Hepatocyte (in vitro differentiated cells): ENCODE measurements around the gene GAA. TPM values are rescaled to one million over a fixed set of nuclear protein-coding genes. Genes with fewer than 3 reads are reported as not detected.
"Not testable (repeated sequence)": the region's sequence is repeated elsewhere in the genome, so short reads cannot be mapped to it uniquely, and the experiment has no call there.

Experiments
- DNase-seq: peaks from one replicate; pipeline ENCODE4 v3.0.0-alpha.2; 2016; ENCODE audit warnings: low spot score
- H2AFZ ChIP-seq: fragments of 200-600 bp; sonication (generic); 2 replicates; pipeline ENCODE4 v1.6.0; 2016; ENCODE audit warnings: antibody characterized with exemption, mild to moderate bottlenecking
- H3K27ac ChIP-seq: fragments of 200-600 bp; sonication (generic); 2 replicates; pipeline ENCODE4 v1.5.1; 2016; ENCODE audit warnings: mild to moderate bottlenecking
- H3K27me3 ChIP-seq: fragments of 200-600 bp; sonication (generic); 2 replicates; pipeline ENCODE4 v1.6.1; 2016
- H3K36me3 ChIP-seq: fragments of 200-600 bp; sonication (generic); replicated peaks from 2 replicates; pipeline ENCODE4 v1.5.1; 2016; ENCODE audit warnings: low read depth; ENCODE audit not compliant: insufficient read depth
- H3K4me1 ChIP-seq: fragments of 200-600 bp; sonication (generic); 2 replicates; pipeline ENCODE4 v1.5.1; 2016; ENCODE audit warnings: mild to moderate bottlenecking, moderate library complexity; ENCODE audit not compliant: insufficient read depth
- H3K4me2 ChIP-seq: fragments of 200-600 bp; sonication (generic); 2 replicates; pipeline ENCODE4 v1.6.0; 2016
- H3K4me3 ChIP-seq: fragments of 200-600 bp; sonication (generic); 2 replicates; pipeline ENCODE4 v1.5.1; 2016; ENCODE audit warnings: mild to moderate bottlenecking
- H3K79me2 ChIP-seq: fragments of 200-600 bp; sonication (generic); 2 replicates; pipeline ENCODE4 v1.6.0; 2017; ENCODE audit warnings: mild to moderate bottlenecking
- H3K9me2 ChIP-seq: fragments of 200-600 bp; sonication (generic); replicated peaks from 2 replicates; pipeline ENCODE4 v1.6.0; 2017; ENCODE audit warnings: mild to moderate bottlenecking; ENCODE audit not compliant: insufficient read depth
- H3K9me3 ChIP-seq: fragments of 200-600 bp; sonication (generic); 2 replicates; pipeline ENCODE4 v1.5.1; 2016; ENCODE audit warnings: low read depth, mild to moderate bottlenecking
- H4K20me1 ChIP-seq: fragments of 200-600 bp; sonication (generic); 2 replicates; pipeline ENCODE4 v1.6.0; 2016; ENCODE audit warnings: mild to moderate bottlenecking; ENCODE audit not compliant: insufficient read depth, poor library complexity, severe bottlenecking
- EZH2 ChIP-seq: fragments of 200-600 bp; sonication (generic); IDR thresholded peaks from 2 replicates; pipeline ENCODE4 v1.6.1; 2016; ENCODE audit warnings: antibody characterized with exemption, mild to moderate bottlenecking, borderline replicate concordance
- EZH2phosphoT487 ChIP-seq: fragments of 200-600 bp; sonication (generic); IDR thresholded peaks from one replicate; pipeline ENCODE4 v1.6.1; 2018; ENCODE audit warnings: antibody characterized with exemption, mild to moderate bottlenecking, low read depth, moderate library complexity; ENCODE audit not compliant: unreplicated experiment, severe bottlenecking
- WGBS: methylation state at CpG from one replicate; pipeline ENCODE4 v1.1.6; 2016; ENCODE audit warnings: low lambda C conversion rate; ENCODE audit errors: missing lambda C conversion rate; 5-methylcytosine and 5-hydroxymethylcytosine counted together
- polyA plus RNA-seq: library from polyadenylated mRNA; unstranded; fragments of >200 nt; fragmentation: Nextera tagmentation; extraction: Ambion mirVana; gene quantifications from 2 replicates; pipeline ENCODE4 v1.2.1, GENCODE V29; 2016
- total RNA-seq: library from RNA; depleted of rRNA; stranded (reverse); fragments of >200 nt; gene quantifications from 2 replicates; pipeline ENCODE4 v1.2.3, GENCODE V29; 2014
- TF ChIP-seq, protein P1 (sequence below): fragments of 200-600 bp; sonication (generic); IDR thresholded peaks from 2 replicates; pipeline ENCODE4 v1.5.1; 2016; ENCODE audit warnings: antibody characterized with exemption, mild to moderate bottlenecking; ENCODE audit not compliant: poor library complexity

The GAA gene
- total and polyA plus RNA-seq, 2 experiments from 2014 or later: 37.1 to 43.1 TPM

DNA sequence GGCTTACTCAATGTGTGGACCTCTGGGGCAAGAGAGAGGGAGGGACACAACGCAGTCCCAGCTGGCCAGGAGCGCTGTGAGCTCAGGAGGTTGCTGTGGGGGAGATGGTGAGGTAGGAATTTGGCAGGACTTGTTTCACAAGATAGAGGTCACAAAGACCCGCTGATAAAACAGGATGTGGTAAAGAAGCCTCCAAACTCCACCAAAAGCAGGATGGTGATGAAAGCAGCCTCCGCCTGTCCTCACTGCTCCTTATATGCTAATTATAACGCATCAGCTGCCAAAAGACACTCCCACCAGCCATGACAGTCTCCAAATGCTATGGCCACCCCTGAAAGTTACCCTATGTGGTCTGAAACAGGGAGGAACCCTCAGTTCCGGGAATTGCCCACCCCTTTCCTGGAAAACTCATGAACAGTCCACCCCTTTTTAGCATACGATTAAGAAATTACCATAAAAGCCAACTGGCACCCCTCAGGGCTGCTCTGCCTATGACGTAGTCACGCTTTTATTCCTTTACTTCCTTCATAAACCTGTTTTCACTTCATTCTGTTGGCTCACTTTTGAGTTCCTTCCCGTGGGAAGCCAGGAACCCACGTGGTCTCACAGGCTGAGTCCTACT is 50.8 kb downstream of the GAA start:
- H3K4me3 ChIP-seq: no peak overlapping the region
- WGBS: 90% methylated on average over 11 of the region's 11 CpGs
- no peak for TF ChIP-seq EZH2
- TF ChIP-seq, protein P1, sequence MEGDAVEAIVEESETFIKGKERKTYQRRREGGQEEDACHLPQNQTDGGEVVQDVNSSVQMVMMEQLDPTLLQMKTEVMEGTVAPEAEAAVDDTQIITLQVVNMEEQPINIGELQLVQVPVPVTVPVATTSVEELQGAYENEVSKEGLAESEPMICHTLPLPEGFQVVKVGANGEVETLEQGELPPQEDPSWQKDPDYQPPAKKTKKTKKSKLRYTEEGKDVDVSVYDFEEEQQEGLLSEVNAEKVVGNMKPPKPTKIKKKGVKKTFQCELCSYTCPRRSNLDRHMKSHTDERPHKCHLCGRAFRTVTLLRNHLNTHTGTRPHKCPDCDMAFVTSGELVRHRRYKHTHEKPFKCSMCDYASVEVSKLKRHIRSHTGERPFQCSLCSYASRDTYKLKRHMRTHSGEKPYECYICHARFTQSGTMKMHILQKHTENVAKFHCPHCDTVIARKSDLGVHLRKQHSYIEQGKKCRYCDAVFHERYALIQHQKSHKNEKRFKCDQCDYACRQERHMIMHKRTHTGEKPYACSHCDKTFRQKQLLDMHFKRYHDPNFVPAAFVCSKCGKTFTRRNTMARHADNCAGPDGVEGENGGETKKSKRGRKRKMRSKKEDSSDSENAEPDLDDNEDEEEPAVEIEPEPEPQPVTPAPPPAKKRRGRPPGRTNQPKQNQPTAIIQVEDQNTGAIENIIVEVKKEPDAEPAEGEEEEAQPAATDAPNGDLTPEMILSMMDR: no peak
- TF ChIP-seq EZH2phosphoT487: no peak

GRCh38 chr17:80153004-80153403 is 51.6 kb downstream of the GAA start:
- no peaks in the 10 kb centered on the region for H3K36me3 ChIP-seq
- 90% methylated on average over 3 of the region's 3 CpGs for WGBS
- H3K9me3 ChIP-seq: no peaks in the 10 kb centered on the region
- no peak overlapping the region for H2AFZ ChIP-seq
- H3K9me2 ChIP-seq: no peaks in the 10 kb centered on the region
- no peak for DNase-seq
- peaks cover 12% of the 10 kb centered on the region for H3K4me1 ChIP-seq
- H4K20me1 ChIP-seq: no peaks in the 10 kb centered on the region
- no peak overlapping the region for H3K4me2 ChIP-seq
- peaks cover 20% of the 10 kb centered on the region for H3K79me2 ChIP-seq
- no peaks in the 10 kb centered on the region for H3K27me3 ChIP-seq
- no peak overlapping the region for H3K4me3 ChIP-seq
- no peak for TF ChIP-seq EZH2
- no peak for TF ChIP-seq EZH2phosphoT487
- TF ChIP-seq, protein P1: no peak
- no peak overlapping the region for H3K27ac ChIP-seq

More for the DNA sequence above, 50.8 kb downstream of the GAA start:
- Histone ChIP-seq H2AFZ (no peak overlapping the region), H3K36me3 (no peaks in the 10 kb centered on the region), H3K79me2 (peaks cover 22% of the 10 kb centered on the region), H3K4me2 (no peak overlapping the region), H3K4me1 (peaks cover 12% of the 10 kb centered on the region), H4K20me1 (no peaks in the 10 kb centered on the region), H3K27ac (peak overlapping the region; percentile 78), H3K9me2 (no peaks in the 10 kb centered on the region), H3K27me3 (no peaks in the 10 kb centered on the region), H3K9me3 (no peaks in the 10 kb centered on the region)
- DNase-seq: no peak

GRCh38 chr17:80154166-80154565 is 52.8 kb downstream of the GAA start:
- H4K20me1 ChIP-seq: no peaks in the 10 kb centered on the region
- H3K4me3 ChIP-seq: no peak overlapping the region
- peaks cover 12% of the 10 kb centered on the region for H3K4me1 ChIP-seq
- no peak for DNase-seq
- no peak overlapping the region for H3K27ac ChIP-seq
- WGBS: 57% methylated on average over 5 of the region's 5 CpGs
- no peaks in the 10 kb centered on the region for H3K36me3 ChIP-seq
- H3K9me3 ChIP-seq: no peaks in the 10 kb centered on the region
- H3K79me2 ChIP-seq: peaks cover 8% of the 10 kb centered on the region
- no peak for TF ChIP-seq EZH2phosphoT487
- TF ChIP-seq, protein P1: no peak
- no peak for TF ChIP-seq EZH2
- H2AFZ ChIP-seq: no peak overlapping the region
- H3K27me3 ChIP-seq: no peaks in the 10 kb centered on the region
- H3K9me2 ChIP-seq: no peaks in the 10 kb centered on the region
- no peak overlapping the region for H3K4me2 ChIP-seq

- H3K4me2 ChIP-seq, H3K36me3 ChIP-seq, H4K20me1 ChIP-seq, H3K27ac ChIP-seq, H3K4me3 ChIP-seq, DNase-seq, H2AFZ ChIP-seq, H3K27me3 ChIP-seq, H3K9me2 ChIP-seq, H3K79me2 ChIP-seq, H3K9me3 ChIP-seq: not testable (repeated sequence)
- 48% methylated on average over 2 of the region's 2 CpGs for WGBS
- H3K4me1 ChIP-seq: peaks cover 12% of the 10 kb centered on the region
These were observed 54.2 kb downstream of the GAA start for GRCh38 chr17:80155600-80155999.
